ENCODE measurements around the gene SLC35E1. TPM values are rescaled to one million over a fixed set of nuclear protein-coding genes. Genes with fewer than 3 reads are reported as not detected.

The SLC35E1 gene
- total RNA-seq, 2 donors from 2014 or later: 26.6 to 30.6 TPM

DNA sequence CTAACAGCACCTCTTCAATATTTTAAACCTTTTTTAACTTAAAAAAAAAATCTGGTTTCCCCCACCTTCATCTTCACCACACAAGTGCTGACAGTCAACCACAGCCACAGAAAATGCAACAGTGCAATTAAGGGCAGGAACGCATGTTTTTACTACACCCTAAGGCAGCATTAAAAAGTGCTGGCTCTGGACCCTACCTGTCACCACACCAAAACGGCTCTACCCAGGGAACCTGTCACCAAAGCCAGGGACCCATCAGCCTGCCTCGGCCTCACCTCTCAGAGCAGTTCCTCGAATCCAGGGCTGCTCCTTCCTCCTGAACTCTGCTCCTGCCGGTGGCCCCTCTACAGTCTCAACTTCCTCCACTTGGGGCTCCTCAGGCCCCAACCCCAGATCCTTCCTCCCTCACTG lies 22.5 kb upstream of the SLC35E1 start:
- Mint-ChIP-seq H3K4me3 (no peak overlapping the region), H3K9me3 (no peaks in the 10 kb centered on the region), H3K27me3 (ENCODE audit: insufficient read depth) (no peaks in the 10 kb centered on the region), H3K27ac (peak overlapping the region; percentile 72), H3K36me3 (ENCODE audit: low read depth) (no peaks in the 10 kb centered on the region), H3K4me1 (peaks cover 12% of the 10 kb centered on the region)
- no peaks in the 10 kb centered on the region for H3K36me3 ChIP-seq (ENCODE audit: control insufficient read depth, insufficient read depth, low read length)
- no peak for DNase-seq
- no peak overlapping the region for H3K27ac ChIP-seq (ENCODE audit: low read depth, low read length)
- no peak overlapping the region for H3K9ac ChIP-seq (ENCODE audit: extremely low read depth, low read length, poor library complexity, severe bottlenecking)
- 95 to 96% methylated on average over 4 to 5 of the region's 5 CpGs for WGBS, 2 experiments (ENCODE audit: insufficient coverage in 1 of 2, insufficient read length in 1 of 2)
- no peaks in the 10 kb centered on the region for H3K27me3 ChIP-seq (ENCODE audit: control insufficient read depth, insufficient read depth, low read length, poor library complexity, severe bottlenecking)
- TF ChIP-seq, protein P1, sequence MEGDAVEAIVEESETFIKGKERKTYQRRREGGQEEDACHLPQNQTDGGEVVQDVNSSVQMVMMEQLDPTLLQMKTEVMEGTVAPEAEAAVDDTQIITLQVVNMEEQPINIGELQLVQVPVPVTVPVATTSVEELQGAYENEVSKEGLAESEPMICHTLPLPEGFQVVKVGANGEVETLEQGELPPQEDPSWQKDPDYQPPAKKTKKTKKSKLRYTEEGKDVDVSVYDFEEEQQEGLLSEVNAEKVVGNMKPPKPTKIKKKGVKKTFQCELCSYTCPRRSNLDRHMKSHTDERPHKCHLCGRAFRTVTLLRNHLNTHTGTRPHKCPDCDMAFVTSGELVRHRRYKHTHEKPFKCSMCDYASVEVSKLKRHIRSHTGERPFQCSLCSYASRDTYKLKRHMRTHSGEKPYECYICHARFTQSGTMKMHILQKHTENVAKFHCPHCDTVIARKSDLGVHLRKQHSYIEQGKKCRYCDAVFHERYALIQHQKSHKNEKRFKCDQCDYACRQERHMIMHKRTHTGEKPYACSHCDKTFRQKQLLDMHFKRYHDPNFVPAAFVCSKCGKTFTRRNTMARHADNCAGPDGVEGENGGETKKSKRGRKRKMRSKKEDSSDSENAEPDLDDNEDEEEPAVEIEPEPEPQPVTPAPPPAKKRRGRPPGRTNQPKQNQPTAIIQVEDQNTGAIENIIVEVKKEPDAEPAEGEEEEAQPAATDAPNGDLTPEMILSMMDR (conservative IDR thresholded peaks at IDR 0.05): no peak
- H3K9me3 ChIP-seq (ENCODE audit: control insufficient read depth, low read length): no peaks in the 10 kb centered on the region
- H3K4me3 ChIP-seq (ENCODE audit: low read length): no peak overlapping the region
- no peaks in the 10 kb centered on the region for H3K4me1 ChIP-seq (ENCODE audit: control insufficient read depth, insufficient read depth, low read length)

DNA sequence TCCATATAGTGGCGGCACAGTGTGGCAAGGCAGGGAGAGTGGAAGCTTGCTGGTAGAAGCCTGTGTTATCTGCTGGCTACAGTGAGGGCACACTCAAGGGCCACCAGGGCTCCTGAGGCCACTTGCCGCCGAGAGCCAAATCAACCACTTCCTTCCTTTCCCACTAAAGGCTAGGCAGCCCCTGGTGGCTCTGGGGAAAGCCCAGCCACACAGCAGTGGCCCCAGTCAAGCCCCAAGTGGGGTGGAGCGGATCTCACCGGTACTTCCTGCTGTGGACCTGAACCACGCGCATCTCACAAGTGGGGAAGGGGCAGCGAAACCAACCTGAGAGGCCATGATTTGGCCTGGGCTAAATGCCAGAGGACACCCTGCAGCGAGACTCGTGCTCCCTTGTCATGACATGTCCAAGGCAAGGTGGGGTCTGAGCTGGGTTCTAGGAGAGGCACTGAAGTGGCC lies 21.9 kb upstream of the SLC35E1 start:
- H3K27ac ChIP-seq (ENCODE audit: low read depth, low read length): no peak overlapping the region
- WGBS, 2 experiments (ENCODE audit: insufficient coverage in 1 of 2, insufficient read length in 1 of 2): 94% methylated on average over 7 to 10 of the region's 10 CpGs
- H3K9me3 ChIP-seq (ENCODE audit: control insufficient read depth, low read length): no peaks in the 10 kb centered on the region
- no peak overlapping the region for H3K4me3 ChIP-seq (ENCODE audit: low read length)
- H3K9me3 Mint-ChIP-seq: no peaks in the 10 kb centered on the region
- H3K4me3 Mint-ChIP-seq: no peak overlapping the region
- no peaks in the 10 kb centered on the region for H3K4me1 ChIP-seq (ENCODE audit: control insufficient read depth, insufficient read depth, low read length)
- no peaks in the 10 kb centered on the region for H3K27me3 ChIP-seq (ENCODE audit: control insufficient read depth, insufficient read depth, low read length, poor library complexity, severe bottlenecking)
- no peaks in the 10 kb centered on the region for H3K27me3 Mint-ChIP-seq (ENCODE audit: insufficient read depth)
- no peak overlapping the region for H3K9ac ChIP-seq (ENCODE audit: extremely low read depth, low read length, poor library complexity, severe bottlenecking)
- TF ChIP-seq, protein P1 (conservative IDR thresholded peaks at IDR 0.05): no peak
- H3K27ac Mint-ChIP-seq: no peak overlapping the region
- peaks cover 12% of the 10 kb centered on the region for H3K4me1 Mint-ChIP-seq
- no peaks in the 10 kb centered on the region for H3K36me3 Mint-ChIP-seq (ENCODE audit: low read depth)
- no peak for DNase-seq
- H3K36me3 ChIP-seq (ENCODE audit: control insufficient read depth, insufficient read depth, low read length): no peaks in the 10 kb centered on the region

DNA sequence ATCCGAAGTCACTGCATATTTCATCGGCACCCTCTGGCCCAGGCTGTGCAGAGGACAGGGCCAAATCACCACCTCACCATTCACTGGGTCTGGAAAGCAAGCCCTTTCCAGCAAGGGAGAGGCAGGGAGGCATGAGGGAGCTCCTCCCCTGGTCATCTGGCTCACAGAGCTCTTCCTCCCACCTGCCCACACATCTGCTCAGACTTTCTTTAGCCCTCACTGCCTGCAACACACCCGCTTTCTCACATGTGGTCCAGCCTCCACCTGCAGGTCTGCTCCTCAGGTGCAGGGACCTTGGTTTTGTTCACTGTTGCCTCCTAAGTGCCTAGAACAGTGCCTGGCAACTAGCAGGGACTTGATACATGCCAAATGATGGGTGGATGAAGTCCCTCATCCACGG lies 21.0 kb upstream of the SLC35E1 start:
- no peak overlapping the region for H3K4me3 ChIP-seq (ENCODE audit: low read length)
- DNase-seq: no peak
- H3K27ac ChIP-seq (ENCODE audit: low read depth, low read length): no peak overlapping the region
- peak overlapping the region; percentile 40 for H3K27ac Mint-ChIP-seq
- H3K9me3 ChIP-seq (ENCODE audit: control insufficient read depth, low read length): no peaks in the 10 kb centered on the region
- H3K9ac ChIP-seq (ENCODE audit: extremely low read depth, low read length, poor library complexity, severe bottlenecking): no peak overlapping the region
- no peaks in the 10 kb centered on the region for H3K36me3 ChIP-seq (ENCODE audit: control insufficient read depth, insufficient read depth, low read length)
- TF ChIP-seq, protein P1 (conservative IDR thresholded peaks at IDR 0.05): no peak
- no peaks in the 10 kb centered on the region for H3K9me3 Mint-ChIP-seq
- H3K36me3 Mint-ChIP-seq (ENCODE audit: low read depth): no peaks in the 10 kb centered on the region
- H3K27me3 ChIP-seq (ENCODE audit: control insufficient read depth, insufficient read depth, low read length, poor library complexity, severe bottlenecking): no peaks in the 10 kb centered on the region
- H3K4me3 Mint-ChIP-seq: no peak overlapping the region
- H3K4me1 Mint-ChIP-seq: peaks cover 19% of the 10 kb centered on the region
- H3K4me1 ChIP-seq (ENCODE audit: control insufficient read depth, insufficient read depth, low read length): peaks cover 7% of the 10 kb centered on the region
- WGBS, 2 experiments (ENCODE audit: insufficient coverage in 1 of 2, insufficient read length in 1 of 2): 94 to 100% methylated on average over 3 to 4 of the region's 4 CpGs
- no peaks in the 10 kb centered on the region for H3K27me3 Mint-ChIP-seq (ENCODE audit: insufficient read depth)
